ENCODE measurements around the gene SEMA3F. TPM values are rescaled to one million over a fixed set of nuclear protein-coding genes. Genes with fewer than 3 reads are reported as not detected.

Gene SEMA3F
- total RNA-seq, 1 experiment from 2014 or later: 34.0 TPM

DNA sequence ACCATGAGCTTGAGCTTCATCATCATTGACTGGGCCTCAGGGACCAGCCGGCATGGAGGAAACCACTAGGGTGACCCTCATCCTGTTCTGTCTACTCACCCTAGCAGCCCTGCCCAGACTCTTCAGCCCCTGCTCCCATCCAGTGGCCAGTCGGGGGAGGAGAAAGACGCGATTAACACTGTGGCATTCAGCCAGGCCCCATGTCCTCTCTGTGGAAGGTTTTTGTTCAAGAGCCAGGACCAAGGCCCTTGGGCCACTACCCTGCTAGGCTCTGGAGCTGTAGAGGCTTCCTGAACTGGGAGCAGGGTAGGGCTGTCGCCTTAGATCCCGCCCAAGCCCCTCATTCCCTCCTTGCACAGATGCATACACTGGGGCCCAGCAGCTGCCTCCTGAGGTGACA is 65.0 kb downstream of the SEMA3F start:
- ChIA-PET POLR2A (ENCODE audit: unreplicated experiment) (no interaction called here), CTCF (interaction anchor here (0.5 kb wide), 1 partner anchor 95 kb away, joined by 3 read pairs; no protein-coding TSS in a partner anchor)
- Histone ChIP-seq H3K4me3 (no peak overlapping the region), H4K20me1 (ENCODE audit: insufficient read depth) (no peaks in the 10 kb centered on the region), H3K4me1 (replicated peaks; ENCODE audit: insufficient read depth) (no peaks in the 10 kb centered on the region), H3K36me3 (ENCODE audit: low read depth) (no peaks in the 10 kb centered on the region), H3F3A (ENCODE audit: insufficient read depth, low read depth) (no peaks in the 10 kb centered on the region), H3K27ac (no peak overlapping the region), H3K27me3 (ENCODE audit: insufficient read depth, low read depth) (no peaks in the 10 kb centered on the region), H3K9me3 (ENCODE audit: insufficient read depth, low read depth) (no peaks in the 10 kb centered on the region), H3K79me2 (ENCODE audit: low read depth) (no peaks in the 10 kb centered on the region), H3K4me2 (no peak overlapping the region), H2AFZ (no peak overlapping the region), H3K9me2 (ENCODE audit: insufficient read depth) (no peaks in the 10 kb centered on the region)
- DNase-seq: no peak
- no peak for TF ChIP-seq EZH2 (IDR thresholded peaks at IDR 0.05; ENCODE audit: low read depth)
- TF ChIP-seq, protein P1, sequence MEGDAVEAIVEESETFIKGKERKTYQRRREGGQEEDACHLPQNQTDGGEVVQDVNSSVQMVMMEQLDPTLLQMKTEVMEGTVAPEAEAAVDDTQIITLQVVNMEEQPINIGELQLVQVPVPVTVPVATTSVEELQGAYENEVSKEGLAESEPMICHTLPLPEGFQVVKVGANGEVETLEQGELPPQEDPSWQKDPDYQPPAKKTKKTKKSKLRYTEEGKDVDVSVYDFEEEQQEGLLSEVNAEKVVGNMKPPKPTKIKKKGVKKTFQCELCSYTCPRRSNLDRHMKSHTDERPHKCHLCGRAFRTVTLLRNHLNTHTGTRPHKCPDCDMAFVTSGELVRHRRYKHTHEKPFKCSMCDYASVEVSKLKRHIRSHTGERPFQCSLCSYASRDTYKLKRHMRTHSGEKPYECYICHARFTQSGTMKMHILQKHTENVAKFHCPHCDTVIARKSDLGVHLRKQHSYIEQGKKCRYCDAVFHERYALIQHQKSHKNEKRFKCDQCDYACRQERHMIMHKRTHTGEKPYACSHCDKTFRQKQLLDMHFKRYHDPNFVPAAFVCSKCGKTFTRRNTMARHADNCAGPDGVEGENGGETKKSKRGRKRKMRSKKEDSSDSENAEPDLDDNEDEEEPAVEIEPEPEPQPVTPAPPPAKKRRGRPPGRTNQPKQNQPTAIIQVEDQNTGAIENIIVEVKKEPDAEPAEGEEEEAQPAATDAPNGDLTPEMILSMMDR (conservative IDR thresholded peaks at IDR 0.05): no peak
- intact Hi-C loops (cut with micrococcal nuclease; ENCODE audit: unreplicated experiment): loop anchor here (5.0 kb wide), 1 partner anchor 678 kb away; no protein-coding TSS in a partner anchor
- BruUV-seq (replicated peaks): no TSS peak

DNA sequence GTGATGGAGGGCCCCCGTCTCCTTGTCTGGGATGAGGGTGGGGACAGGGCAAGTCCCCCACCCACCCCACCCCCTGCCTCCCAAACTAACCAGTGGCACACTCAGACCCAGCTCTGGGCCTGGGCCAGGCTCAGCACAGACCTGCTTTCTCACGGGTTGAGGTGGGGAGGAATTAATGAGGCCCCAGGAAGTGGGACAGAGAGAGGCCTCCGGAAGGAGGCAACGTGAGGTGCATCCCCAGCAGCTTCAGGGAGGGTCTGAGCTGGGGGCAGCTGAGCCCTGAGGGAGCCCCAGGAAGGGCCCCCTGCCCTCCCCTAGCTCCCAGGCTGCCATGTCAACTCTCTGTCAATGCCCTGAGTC is 65.9 kb downstream of the SEMA3F start:
- H3K36me3 ChIP-seq (ENCODE audit: low read depth): no peaks in the 10 kb centered on the region
- no peak overlapping the region for H3K4me3 ChIP-seq
- TF ChIP-seq, protein P1 (conservative IDR thresholded peaks at IDR 0.05): no peak
- TF ChIP-seq EZH2 (IDR thresholded peaks at IDR 0.05; ENCODE audit: low read depth): no peak
- POLR2A ChIA-PET (ENCODE audit: unreplicated experiment): no interaction called here
- no peaks in the 10 kb centered on the region for H3K9me3 ChIP-seq (ENCODE audit: insufficient read depth, low read depth)
- intact Hi-C loops (cut with micrococcal nuclease; ENCODE audit: unreplicated experiment): loop anchor here (5.0 kb wide), 1 partner anchor 679 kb away; no protein-coding TSS in a partner anchor
- no peaks in the 10 kb centered on the region for H3K79me2 ChIP-seq (ENCODE audit: low read depth)
- no TSS peak for BruUV-seq (replicated peaks)
- no peak for DNase-seq
- no peak overlapping the region for H3K27ac ChIP-seq
- no peaks in the 10 kb centered on the region for H3F3A ChIP-seq (ENCODE audit: insufficient read depth, low read depth)
- H3K4me2 ChIP-seq: no peak overlapping the region
- no peaks in the 10 kb centered on the region; the same call in 1 of the 2 replicates for H3K4me1 ChIP-seq (replicated peaks; ENCODE audit: insufficient read depth)
- H2AFZ ChIP-seq: no peak overlapping the region
- no peaks in the 10 kb centered on the region for H3K27me3 ChIP-seq (ENCODE audit: insufficient read depth, low read depth)
- CTCF ChIA-PET: no interaction called here
- H3K9me2 ChIP-seq (ENCODE audit: insufficient read depth): no peaks in the 10 kb centered on the region
- no peaks in the 10 kb centered on the region for H4K20me1 ChIP-seq (ENCODE audit: insufficient read depth)

DNA sequence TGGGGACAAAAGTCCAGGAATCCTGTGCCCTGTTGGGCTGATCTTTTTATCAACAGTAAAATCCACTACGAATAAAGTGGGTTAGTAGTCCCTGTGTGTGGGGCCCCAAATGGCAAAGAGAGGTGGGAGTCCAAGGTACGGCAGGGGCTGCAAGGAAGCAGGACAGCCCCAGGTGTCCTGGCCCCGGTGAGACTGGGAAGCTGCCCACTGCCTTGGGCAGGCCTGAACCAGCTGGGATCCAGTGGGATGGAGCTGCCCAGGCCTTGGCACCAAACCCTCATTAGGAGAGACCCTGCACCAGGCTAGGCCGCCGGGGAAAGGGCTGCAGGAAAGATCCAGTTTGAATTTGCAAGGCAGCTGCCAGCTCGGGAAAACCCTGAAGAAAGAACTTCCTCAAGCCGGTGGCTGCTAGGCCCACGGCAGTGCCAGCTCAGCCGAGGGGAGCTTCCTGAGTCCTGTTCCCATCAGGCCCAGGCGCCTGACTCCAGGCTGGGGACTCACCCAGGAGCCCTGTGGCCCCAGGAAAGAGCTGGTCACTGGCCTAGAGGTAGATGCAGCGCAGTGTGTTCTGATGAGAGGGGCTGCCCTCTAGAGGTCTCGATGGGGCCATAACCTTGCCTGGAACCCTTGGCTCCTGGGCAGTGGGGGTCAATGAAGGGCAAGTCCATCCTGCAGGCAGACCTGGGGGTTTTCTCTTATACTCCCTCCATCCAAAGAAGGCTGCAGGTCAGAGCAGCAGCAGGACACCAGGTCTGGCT is 66.5 kb downstream of the SEMA3F start:
- Histone ChIP-seq H3K4me1 (replicated peaks; ENCODE audit: insufficient read depth) (no peaks in the 10 kb centered on the region; the same call in 1 of the 2 replicates), H3K27me3 (ENCODE audit: insufficient read depth, low read depth) (no peaks in the 10 kb centered on the region), H3K9me3 (ENCODE audit: insufficient read depth, low read depth) (no peaks in the 10 kb centered on the region), H3K79me2 (ENCODE audit: low read depth) (no peaks in the 10 kb centered on the region), H3F3A (ENCODE audit: insufficient read depth, low read depth) (no peaks in the 10 kb centered on the region), H3K9me2 (ENCODE audit: insufficient read depth) (no peaks in the 10 kb centered on the region), H3K4me2 (no peak overlapping the region), H3K36me3 (ENCODE audit: low read depth) (no peaks in the 10 kb centered on the region), H3K4me3 (no peak overlapping the region), H3K27ac (no peak overlapping the region), H4K20me1 (ENCODE audit: insufficient read depth) (no peaks in the 10 kb centered on the region), H2AFZ (no peak overlapping the region)
- ChIA-PET CTCF (no interaction called here), POLR2A (ENCODE audit: unreplicated experiment) (interaction anchor here (0.6 kb wide), 1 partner anchor 1673 kb away, joined by 4 read pairs; no protein-coding TSS in a partner anchor)
- no TSS peak for BruUV-seq (replicated peaks)
- no peak for TF ChIP-seq EZH2 (IDR thresholded peaks at IDR 0.05; ENCODE audit: low read depth)
- TF ChIP-seq, protein P1 (conservative IDR thresholded peaks at IDR 0.05): no peak
- no peak for DNase-seq
- intact Hi-C loops (cut with micrococcal nuclease; ENCODE audit: unreplicated experiment): loop anchor here (5.0 kb wide), 1 partner anchor 679 kb away; no protein-coding TSS in a partner anchor

All from PC-9 (cell line).